SKM-1 treated with dmso at 0.1 percent for 144 hours (cell line): ENCODE results near the gene AFDN.

Experiments used
- DNase-seq: peaks from one replicate; lab custom pipeline; 2025; ENCODE audit not compliant: unreplicated experiment; lab: John Stamatoyannopoulos, UW

AFDN gene

GRCh38 chr6:167826896-167827582 lies at the start of gene AFDN:
Gene AFDN, plus strand, starts transcription at chr6:167826911. Its CDS starts 222 bp downstream, at chr6:167827133.
- peak; percentile 51 for DNase-seq

GRCh38 chr6:167778497-167779128 lies 48.1 kb upstream of the AFDN start:
- no peak for DNase-seq

- DNase-seq = no peak
Observed at GRCh38 chr6:167779129-167779992, 47.4 kb upstream of the AFDN start.

GRCh38 chr6:167779993-167780655 lies 46.6 kb upstream of the AFDN start:
- DNase-seq = no peak

- no peak for DNase-seq
Observed at GRCh38 chr6:167781066-167781767, 45.5 kb upstream of the AFDN start.

GRCh38 chr6:167781868-167782267 lies 44.8 kb upstream of the AFDN start:
- no peak for DNase-seq

GRCh38 chr6:167782698-167783517 lies 43.8 kb upstream of the AFDN start:
- DNase-seq = no peak

GRCh38 chr6:167786853-167787675 lies 39.6 kb upstream of the AFDN start:
- no peak for DNase-seq

- DNase-seq = no peak
Observed at GRCh38 chr6:167787896-167788562, 38.7 kb upstream of the AFDN start.

- no peak for DNase-seq
Observed at GRCh38 chr6:167788563-167788903, 38.2 kb upstream of the AFDN start.

- no peak for DNase-seq
Observed at GRCh38 chr6:167789358-167789757, 37.4 kb upstream of the AFDN start.

- no peak for DNase-seq
Observed at GRCh38 chr6:167791091-167791779, 35.5 kb upstream of the AFDN start.

GRCh38 chr6:167791780-167792478 lies 34.8 kb upstream of the AFDN start:
- DNase-seq = no peak

- no peak for DNase-seq
Observed at GRCh38 chr6:167793421-167793820, 33.3 kb upstream of the AFDN start.

- no peak for DNase-seq
Observed at GRCh38 chr6:167794161-167795157, 32.3 kb upstream of the AFDN start.

- no peak for DNase-seq
Observed at GRCh38 chr6:167795321-167795811, 31.3 kb upstream of the AFDN start.
